ENCODE data around the gene PSMB7. TPM values are rescaled to one million over a fixed set of nuclear protein-coding genes. Genes with fewer than 3 reads are reported as not detected.

Gene PSMB7
- total RNA-seq, 1 experiment from 2014 or later = 216 TPM

DNA sequence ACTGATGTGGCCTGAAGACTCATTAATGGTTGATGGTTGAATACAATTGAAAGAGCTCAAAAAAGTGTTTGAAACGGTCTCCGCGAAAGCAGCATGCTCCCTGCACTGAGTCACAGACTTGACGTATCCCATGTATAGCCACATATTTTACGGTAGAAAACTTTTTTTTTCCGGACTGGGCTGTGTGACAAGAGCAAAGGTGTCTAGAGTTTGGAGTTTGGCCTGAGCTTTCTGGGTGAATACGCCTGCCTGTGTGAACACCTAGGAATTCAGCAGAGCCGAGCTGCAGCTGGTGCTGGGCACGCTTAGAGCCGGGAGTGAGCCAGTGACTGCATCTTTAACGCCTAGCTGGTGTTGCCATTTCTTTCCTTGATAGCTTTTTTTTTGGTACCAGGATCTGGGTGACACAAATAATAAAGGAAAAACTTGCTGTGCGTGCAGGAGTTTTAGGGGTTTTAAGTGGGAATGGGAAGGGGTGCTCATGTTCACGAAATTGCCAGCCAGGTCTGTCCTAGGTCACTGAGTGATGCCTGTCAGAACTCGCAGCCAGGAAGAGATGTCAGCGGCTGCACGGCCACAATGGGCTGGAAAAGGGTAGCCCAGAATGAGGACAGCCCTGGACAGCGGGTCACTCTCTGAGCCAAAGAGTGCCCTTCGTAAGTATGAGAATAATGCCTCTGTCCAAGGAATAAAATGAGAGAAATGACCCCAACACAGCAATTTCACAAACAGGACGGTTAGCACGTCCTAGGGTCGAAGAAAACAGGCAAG is 51.7 kb downstream of the PSMB7 start:
- no peak for DNase-seq
- Mint-ChIP-seq H3K27me3 (ENCODE audit: insufficient read depth, unreplicated experiment) (no peaks in the 10 kb centered on the region), H3K27ac (ENCODE audit: unreplicated experiment) (no peak overlapping the region), H3K36me3 (ENCODE audit: insufficient read depth, unreplicated experiment) (peaks cover 10% of the 10 kb centered on the region), H3K4me3 (ENCODE audit: unreplicated experiment) (no peak overlapping the region), H3K9me3 (ENCODE audit: unreplicated experiment) (no peaks in the 10 kb centered on the region), H3K4me1 (ENCODE audit: low read depth, unreplicated experiment) (peaks cover 12% of the 10 kb centered on the region)
- POLR2A ChIA-PET = no interaction called here
- H3K9me3 ChIP-seq = no peaks in the 10 kb centered on the region
- TF ChIP-seq, protein P1, sequence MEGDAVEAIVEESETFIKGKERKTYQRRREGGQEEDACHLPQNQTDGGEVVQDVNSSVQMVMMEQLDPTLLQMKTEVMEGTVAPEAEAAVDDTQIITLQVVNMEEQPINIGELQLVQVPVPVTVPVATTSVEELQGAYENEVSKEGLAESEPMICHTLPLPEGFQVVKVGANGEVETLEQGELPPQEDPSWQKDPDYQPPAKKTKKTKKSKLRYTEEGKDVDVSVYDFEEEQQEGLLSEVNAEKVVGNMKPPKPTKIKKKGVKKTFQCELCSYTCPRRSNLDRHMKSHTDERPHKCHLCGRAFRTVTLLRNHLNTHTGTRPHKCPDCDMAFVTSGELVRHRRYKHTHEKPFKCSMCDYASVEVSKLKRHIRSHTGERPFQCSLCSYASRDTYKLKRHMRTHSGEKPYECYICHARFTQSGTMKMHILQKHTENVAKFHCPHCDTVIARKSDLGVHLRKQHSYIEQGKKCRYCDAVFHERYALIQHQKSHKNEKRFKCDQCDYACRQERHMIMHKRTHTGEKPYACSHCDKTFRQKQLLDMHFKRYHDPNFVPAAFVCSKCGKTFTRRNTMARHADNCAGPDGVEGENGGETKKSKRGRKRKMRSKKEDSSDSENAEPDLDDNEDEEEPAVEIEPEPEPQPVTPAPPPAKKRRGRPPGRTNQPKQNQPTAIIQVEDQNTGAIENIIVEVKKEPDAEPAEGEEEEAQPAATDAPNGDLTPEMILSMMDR (IDR thresholded peaks at IDR 0.05; ENCODE audit: insufficient read depth in 1 of 2, low read depth in 1 of 2, low read length in 1 of 2, severe bottlenecking in 1 of 2, unreplicated experiment in 1 of 2) = no peak
- BruUV-seq (replicated peaks) = no TSS peak
- CTCF ChIA-PET = no interaction called here
- intact Hi-C loops (cut with micrococcal nuclease; ENCODE audit: unreplicated experiment) = no loop called here
- no peak overlapping the region for H3K4me3 ChIP-seq (ENCODE audit: low read depth, low read length)
- no peaks in the 10 kb centered on the region for H3K36me3 ChIP-seq (ENCODE audit: control insufficient read depth, insufficient read depth, low read length)
- H3K27me3 ChIP-seq (replicated peaks; ENCODE audit: control insufficient read depth, insufficient read depth, low read length) = no peaks in the 10 kb centered on the region
- no peaks in the 10 kb centered on the region; the same call in 1 of the 2 replicates for H3K4me1 ChIP-seq

DNA sequence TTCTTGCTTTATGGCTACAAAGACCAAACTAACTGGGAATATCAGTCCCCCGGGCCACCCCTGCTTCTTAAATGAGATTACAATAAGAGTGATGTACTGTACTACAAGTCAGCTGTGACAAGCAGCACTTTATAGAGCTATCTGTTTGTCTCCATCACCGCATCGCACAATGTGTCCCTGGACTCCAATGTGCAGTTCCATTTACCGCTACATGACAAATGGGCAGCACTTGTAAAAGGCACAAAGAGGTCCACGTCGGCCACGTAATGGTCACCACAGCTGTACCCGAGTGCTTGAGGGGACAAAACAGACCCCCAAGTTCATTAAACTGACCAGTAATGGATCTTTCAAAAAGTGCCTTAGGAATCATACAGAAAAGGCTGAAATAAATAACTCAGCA is 54.1 kb downstream of the PSMB7 start:
- POLR2A ChIA-PET = no interaction called here

DNA sequence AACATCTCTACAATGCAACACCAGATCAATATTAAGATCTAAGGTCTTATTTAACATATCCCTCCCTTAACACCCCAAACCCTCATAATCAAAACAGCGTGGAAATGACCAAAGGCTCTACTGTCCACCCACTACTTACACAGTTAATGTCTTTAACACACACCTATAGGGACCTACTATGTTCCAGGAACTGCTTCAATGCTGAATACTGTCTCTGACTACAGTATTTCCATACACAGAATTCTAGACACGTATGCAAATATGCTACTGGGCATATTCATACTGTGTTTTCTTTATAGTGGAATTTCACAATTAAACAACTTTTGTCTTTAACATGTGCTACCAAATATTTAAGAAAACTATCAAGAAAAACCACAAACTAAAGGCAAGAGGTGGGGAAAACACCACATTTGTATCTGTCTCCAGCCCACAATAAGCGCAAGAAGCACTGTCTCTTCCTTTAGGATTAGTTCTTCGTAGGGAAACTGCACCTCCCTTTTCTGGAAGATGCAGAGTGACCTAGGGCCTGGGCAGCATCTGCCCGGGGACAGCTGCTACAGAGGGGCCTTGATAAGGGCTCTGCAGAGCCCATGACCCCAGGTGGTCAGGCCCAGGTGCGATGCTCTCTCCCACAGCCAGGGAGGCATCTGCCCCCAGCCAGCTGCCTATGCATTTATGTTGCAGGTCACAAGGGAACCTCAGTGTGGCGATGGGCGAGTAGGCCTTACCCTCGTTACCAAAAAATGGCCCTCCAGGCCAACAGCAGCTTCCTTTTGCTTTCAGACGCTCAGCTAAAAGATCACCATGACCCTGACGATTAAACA is 55.2 kb downstream of the PSMB7 start:
- Histone ChIP-seq H3K4me3 (ENCODE audit: low read depth, low read length) (no peak overlapping the region), H3K27me3 (replicated peaks; ENCODE audit: control insufficient read depth, insufficient read depth, low read length) (no peaks in the 10 kb centered on the region), H3K4me1 (no peaks in the 10 kb centered on the region; the same call in 1 of the 2 replicates), H3K9me3 (no peaks in the 10 kb centered on the region), H3K36me3 (ENCODE audit: control insufficient read depth, insufficient read depth, low read length) (no peaks in the 10 kb centered on the region; the same call in 1 of the 2 replicates)
- CTCF ChIA-PET = no interaction called here
- Mint-ChIP-seq H3K36me3 (ENCODE audit: insufficient read depth, unreplicated experiment) (peaks cover 32% of the 10 kb centered on the region), H3K4me3 (ENCODE audit: unreplicated experiment) (no peak overlapping the region), H3K4me1 (ENCODE audit: low read depth, unreplicated experiment) (no peaks in the 10 kb centered on the region), H3K27me3 (ENCODE audit: insufficient read depth, unreplicated experiment) (no peaks in the 10 kb centered on the region), H3K9me3 (ENCODE audit: unreplicated experiment) (no peaks in the 10 kb centered on the region), H3K27ac (ENCODE audit: unreplicated experiment) (peak overlapping the region; percentile 31)
- no peak for DNase-seq
- POLR2A ChIA-PET = no interaction called here
- intact Hi-C loops (cut with micrococcal nuclease; ENCODE audit: unreplicated experiment) = no loop called here
- TF ChIP-seq, protein P1 (IDR thresholded peaks at IDR 0.05; ENCODE audit: insufficient read depth in 1 of 2, low read depth in 1 of 2, low read length in 1 of 2, severe bottlenecking in 1 of 2, unreplicated experiment in 1 of 2) = no peak
- BruUV-seq (replicated peaks) = no TSS peak

More for the DNA sequence above, 54.1 kb downstream of the PSMB7 start:
- no peaks in the 10 kb centered on the region for H3K27me3 ChIP-seq (replicated peaks; ENCODE audit: control insufficient read depth, insufficient read depth, low read length)
- H3K36me3 ChIP-seq (ENCODE audit: control insufficient read depth, insufficient read depth, low read length) = no peaks in the 10 kb centered on the region
- H3K36me3 Mint-ChIP-seq (ENCODE audit: insufficient read depth, unreplicated experiment) = peaks cover 23% of the 10 kb centered on the region
- no peak overlapping the region for H3K4me3 ChIP-seq (ENCODE audit: low read depth, low read length)
- TF ChIP-seq, protein P1 (IDR thresholded peaks at IDR 0.05; ENCODE audit: insufficient read depth in 1 of 2, low read depth in 1 of 2, low read length in 1 of 2, severe bottlenecking in 1 of 2, unreplicated experiment in 1 of 2) = no peak
- no peak overlapping the region for H3K4me3 Mint-ChIP-seq (ENCODE audit: unreplicated experiment)
- DNase-seq = no peak
- H3K9me3 Mint-ChIP-seq (ENCODE audit: unreplicated experiment) = no peaks in the 10 kb centered on the region
- H3K27ac Mint-ChIP-seq (ENCODE audit: unreplicated experiment) = no peak overlapping the region
- H3K4me1 Mint-ChIP-seq (ENCODE audit: low read depth, unreplicated experiment) = no peaks in the 10 kb centered on the region
- intact Hi-C loops (cut with micrococcal nuclease; ENCODE audit: unreplicated experiment) = no loop called here
- no TSS peak for BruUV-seq (replicated peaks)
- CTCF ChIA-PET = no interaction called here
- H3K27me3 Mint-ChIP-seq (ENCODE audit: insufficient read depth, unreplicated experiment) = no peaks in the 10 kb centered on the region
- no peaks in the 10 kb centered on the region for H3K9me3 ChIP-seq
- H3K4me1 ChIP-seq = no peaks in the 10 kb centered on the region; the same call in 1 of the 2 replicates
